HG03060 (cell line): ENCODE measurements around the gene P4HB.

Experiments
- ATAC-seq: cut with Tn5 transposase; IDR thresholded peaks from one replicate; pipeline ENCODE4 v1.9.1; 2021; ENCODE audit warnings: low read depth, moderate number of reproducible peaks; ENCODE audit not compliant: unreplicated experiment

The P4HB gene

GRCh38 chr17:81869221-81870130 is 9.1 kb upstream of the P4HB start:
- no peak for ATAC-seq

DNA sequence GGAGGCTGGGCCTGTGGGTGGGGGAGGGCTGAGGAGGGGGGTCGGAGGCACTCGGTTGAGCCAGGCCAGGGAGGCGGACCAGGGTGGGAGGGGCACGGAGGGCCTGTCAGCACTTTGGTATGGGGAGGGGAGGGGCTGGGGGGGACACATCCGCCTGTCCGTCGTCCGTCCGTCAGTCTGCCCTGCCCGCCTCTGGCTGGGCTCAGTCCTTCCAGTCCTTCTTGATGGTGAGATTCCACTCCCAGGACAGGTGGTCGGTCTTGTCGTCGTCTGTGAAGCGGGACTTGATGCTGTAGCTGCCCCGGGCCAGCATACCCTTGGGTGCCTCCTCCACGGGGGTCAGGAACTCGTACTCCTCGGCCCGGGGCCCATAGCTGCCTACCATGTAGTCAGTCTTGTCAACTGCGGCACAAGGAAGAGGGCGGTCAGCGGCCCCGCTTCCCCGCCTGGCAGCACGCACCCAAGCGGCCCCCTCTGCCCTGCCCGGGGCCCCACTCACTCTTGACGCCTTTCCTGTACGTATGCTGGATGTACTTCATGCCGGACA is 8.4 kb upstream of the P4HB start:
- ATAC-seq = no peak

DNA sequence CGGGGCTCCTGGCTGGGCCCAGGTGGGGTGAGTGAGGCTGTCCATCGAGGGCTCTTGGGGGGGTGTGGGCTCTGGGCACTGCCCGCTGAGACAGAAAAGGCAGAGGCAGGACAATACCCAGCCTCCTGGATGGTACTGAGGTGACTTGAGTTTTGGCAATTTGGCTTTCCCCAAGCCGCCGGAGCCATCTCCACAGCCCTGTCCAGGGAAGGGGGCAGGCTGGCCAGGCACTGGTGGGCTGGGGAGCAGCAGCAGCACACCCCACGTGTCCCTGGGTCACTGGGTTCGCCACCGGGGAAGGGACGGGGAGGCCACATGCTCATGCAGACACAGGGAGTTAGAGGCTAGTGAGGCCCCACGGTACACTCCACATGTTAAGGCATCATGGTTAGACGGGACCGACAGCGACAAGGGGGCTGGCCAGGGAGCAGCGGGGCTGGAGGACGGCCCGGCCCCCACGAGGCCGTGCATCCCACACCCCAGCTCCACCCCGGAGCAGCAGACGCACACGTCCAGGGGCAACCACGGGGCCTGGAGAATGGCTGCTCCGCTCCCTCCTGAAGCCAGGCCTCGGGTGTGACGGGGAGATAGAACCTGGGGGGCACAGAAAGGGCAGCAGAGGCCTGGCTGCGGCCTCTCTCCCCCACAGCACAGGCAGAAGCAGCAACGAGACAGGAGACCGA is 7.8 kb upstream of the P4HB start:
- ATAC-seq = no peak

DNA sequence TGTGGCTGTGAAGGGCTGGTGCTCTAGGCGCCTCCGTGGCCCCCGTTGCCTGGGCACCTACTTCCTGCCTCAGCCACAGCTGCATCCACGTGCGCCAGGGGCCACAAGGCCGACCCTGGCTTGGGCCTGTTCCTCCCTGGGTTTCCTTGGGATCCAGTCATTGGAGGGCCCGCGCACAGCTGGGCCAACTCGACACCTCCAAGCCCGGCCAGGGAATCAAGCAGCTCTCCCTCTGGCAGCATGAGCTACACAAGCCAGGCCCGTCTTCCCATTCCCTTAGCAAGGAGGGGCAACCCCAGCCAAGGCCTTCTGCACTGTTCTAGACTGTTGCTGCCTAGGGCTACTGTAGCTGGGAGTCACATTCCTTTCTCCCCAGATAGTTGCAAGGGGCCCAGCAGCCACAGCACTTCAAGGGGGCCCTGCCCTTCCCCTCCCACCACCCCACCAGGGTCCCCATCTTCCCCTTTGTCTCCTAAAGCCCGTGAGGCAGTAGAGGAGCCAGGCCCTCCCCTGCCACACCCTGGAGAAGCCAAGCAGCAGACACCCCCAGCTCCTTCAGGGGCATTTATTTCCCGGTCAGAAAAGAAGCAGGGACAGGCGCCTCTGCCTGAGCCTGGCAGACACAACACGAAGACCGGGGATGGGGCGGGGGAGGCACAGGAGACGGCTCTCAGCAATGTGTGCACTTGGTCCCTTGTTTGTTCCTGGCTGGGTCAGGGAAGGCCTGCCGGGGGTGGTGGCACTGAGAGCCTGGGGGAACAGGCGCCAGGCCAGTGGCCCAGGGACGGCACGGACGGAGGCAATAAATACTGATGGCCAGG is 7.0 kb upstream of the P4HB start:
- ATAC-seq = no peak

- no peak for ATAC-seq
Measured at GRCh38 chr17:81866440-81867169, 6.3 kb upstream of the P4HB start.

- ATAC-seq = no peak
Measured at GRCh38 chr17:81865733-81866439, 5.6 kb upstream of the P4HB start.

DNA sequence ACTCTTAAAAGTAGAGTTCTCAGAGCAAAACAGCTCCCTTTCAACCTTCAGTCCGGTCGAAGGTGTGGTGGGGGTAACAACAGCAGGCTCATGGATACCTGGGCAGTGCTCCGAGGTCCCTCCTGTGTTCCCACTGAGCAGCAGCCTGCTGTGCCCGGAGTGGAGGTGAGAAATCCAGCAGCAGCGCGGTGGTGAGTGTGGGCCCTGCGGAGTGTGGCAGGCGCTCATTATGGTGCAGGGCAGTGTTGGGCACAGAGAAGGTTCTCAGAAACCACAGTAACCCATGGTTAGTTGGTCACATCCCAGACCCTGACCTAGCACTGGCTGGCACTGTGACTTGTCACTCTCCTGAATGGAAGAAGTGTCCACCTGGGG is 5.0 kb upstream of the P4HB start:
- no peak for ATAC-seq

DNA sequence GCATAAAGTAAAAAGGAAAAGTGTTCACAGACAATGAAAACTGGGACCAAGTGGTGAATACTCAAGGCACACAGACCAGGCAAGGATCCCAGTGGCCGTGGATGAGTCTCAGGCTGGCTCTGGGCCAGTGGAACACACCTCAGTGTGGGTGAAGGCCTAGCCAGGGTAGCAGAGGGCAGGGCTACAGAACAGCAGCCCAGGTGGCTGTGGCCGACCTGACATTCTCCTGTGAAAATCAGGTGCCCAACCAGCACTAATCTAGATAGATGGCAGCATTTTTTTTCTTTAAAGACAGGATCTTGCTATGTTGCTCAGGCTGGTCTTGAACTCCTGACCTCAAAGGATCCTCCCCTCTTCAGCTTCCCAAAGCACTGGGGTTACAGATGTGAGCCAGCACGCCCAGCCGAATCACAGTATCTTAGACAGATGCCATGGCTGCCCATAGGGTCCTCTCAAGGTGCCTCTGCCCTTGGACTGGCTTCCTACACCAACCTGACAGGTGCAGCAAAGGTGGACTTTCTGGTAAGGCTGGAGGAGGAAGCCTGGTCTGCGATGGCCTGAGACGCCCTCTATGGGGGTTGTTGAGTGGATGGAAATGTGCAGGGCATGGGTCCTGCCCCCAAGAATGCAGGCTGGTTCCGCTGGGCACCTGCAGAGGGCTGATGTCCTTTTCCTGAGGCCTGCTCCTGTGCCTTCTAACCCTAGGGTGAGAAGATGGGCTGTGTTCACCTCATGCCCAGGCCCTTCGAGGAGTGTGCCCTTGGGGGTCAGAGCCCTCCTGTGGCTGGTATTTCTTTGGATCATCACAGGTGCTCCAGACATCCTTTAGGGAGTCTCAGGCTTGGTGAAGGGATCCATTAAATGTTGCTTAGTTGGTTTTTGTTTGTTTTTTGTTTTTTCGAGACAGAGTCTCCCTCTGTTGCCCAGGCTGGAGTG is 3.8 kb upstream of the P4HB start:
- ATAC-seq = no peak

DNA sequence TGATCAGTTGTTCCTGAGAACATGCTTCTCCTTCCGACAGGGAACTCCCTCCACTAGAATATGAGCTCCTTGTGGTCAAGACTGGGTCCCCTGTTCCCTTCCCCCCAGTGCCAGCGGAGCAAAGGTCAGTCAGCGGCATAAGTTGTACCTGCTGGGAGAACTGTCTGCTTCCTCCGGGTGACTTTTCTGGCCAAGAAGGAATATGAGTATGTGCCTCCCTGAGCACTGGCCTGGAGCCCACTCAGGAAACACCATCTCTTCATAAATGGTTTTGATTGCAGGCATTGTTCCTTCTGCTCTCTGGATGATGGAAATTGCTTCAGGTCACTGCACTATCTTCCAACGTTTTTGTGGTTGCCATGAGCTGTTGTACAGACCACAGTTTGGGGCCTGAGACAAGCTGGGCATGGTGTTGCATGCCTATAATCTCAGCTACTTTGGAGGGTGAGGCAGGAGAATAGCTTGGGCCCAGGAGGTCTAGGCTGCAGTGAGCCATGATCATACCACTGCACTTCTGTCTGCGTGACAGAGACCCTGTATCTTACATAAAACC is 2.9 kb upstream of the P4HB start:
- no peak for ATAC-seq

DNA sequence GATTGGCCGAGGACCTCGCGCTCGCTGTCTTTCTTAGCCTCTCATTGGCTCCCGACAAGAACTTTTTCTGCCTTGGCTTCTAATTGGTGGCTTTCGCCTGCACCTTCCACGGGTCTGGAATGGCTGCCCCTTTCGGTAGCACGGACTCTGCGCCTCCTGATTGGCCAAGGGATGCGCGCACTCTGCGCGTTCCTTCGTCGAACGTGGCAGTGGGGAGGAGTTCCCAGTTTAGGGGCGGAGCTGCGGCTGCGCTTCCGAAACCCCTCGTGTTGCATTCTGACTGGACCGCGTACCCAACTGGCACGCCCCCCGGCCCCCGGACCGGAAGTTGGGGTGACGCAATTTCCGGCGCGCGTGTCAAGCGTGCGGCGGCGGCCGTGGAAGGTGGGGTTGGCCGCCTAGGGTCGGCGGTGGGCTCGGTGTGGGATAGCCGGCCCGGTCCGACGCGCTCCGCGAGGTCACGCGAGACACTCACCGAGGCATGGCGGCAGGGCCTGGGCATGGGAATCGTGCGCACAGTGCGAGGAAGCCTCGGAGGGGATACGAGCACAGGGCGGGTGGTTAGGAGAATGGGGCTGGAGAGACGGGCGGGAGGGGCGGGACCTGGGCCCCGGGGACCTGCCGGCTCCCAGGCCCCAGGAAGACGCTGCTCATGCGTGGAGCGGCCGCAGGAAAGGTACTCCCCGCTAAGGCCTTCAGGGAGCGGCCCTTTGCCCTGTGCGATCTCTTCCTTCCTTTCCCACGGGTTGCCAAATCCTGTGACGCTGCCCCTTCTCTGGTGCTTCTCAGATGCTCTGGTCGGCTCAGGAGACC is 627 bp upstream of the P4HB start:
- ATAC-seq = peak; percentile 74

- no peak for ATAC-seq
Measured at GRCh38 chr17:81858967-81859905, 1.1 kb downstream of the P4HB start.

DNA sequence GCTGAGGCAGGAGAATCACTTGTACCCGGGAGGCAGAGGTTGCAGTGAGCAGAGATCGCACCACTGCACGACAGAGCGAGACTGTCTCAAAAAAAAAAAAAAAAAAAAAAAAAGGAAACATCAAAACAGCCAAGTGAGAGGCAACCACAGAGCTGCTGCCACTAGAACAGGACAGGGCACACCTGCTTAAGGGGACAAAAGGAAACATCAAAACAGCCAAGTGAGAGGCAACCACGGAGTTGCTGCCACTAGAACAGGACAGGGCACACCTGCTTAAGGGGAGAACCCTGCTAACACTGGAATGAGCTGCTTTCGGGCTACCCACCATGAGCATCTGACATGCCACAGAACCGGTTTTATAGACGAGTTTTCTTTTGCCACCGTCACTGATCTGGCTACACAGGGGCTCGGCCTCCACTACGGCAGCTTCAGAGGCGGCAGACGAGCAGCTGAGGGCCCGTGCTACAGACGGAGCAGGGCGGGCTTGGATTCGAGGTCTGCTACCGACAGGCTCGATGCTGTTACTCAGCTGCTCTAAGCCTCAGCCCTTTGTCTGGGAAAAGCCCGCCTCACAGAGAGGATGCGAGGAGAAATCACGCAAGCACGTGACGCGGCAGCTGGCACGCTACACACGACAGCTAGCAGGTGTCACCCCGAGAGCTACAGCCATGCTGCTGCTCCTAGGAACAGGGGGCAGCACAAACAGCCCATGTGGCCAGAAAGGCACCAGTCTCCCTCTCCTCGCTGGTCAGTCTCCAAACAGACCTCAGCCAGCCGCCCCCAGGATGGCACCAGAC is 2.0 kb downstream of the P4HB start:
- no peak for ATAC-seq

- ATAC-seq = no peak
Measured at GRCh38 chr17:81854974-81855774, 5.2 kb downstream of the P4HB start.

DNA sequence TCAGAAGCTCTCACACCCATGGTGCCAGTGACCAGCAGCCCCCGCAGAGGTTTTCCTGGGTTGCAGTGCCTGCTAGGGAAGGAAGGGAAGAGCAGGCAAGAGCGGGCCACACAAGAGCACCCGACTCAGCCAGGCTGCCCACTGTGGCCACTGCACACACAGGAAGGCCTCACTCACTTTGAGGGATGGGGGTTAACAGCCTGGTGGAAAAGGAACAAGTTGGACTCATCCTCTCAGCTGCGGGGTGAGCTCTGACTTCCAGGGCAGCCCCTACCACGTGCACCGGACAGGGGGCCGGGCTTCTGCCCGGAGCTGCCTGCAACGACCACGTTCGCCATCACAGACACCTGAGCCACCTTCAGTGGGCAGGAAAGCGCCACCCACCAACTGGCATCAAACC is 8.1 kb downstream of the P4HB start:
- no peak for ATAC-seq

DNA sequence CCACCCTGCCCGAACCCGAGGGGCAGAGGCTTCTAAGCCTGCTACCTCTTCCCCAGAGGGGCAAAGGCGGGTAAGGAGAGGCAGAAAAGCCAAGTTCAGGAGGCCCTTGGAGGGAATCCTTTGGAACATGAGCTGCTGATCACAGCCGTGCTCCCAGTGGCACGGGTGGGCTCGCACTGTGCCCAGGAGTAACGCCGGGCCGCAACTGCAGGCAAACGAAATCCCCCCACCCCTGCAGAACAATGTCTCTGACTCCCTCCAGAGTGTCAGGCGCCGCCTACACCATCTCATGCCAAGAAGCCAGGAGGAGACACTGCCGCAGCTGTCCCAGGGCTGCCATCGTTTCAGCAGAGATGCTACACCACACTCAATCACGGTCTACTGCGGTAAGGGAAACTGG is 8.9 kb downstream of the P4HB start:
- no peak for ATAC-seq
